GM18505 (cell line): ENCODE data around the gene MTHFSD.

Source experiments
- ATAC-seq: cut with Tn5 transposase; IDR thresholded peaks from one replicate; pipeline ENCODE4 v1.9.1; 2021; ENCODE audit not compliant: unreplicated experiment
- POLR2A ChIP-seq: IDR thresholded peaks from 4 replicates; pipeline ENCODE4 v1.6.1; 2011; ENCODE audit warnings: borderline replicate concordance; ENCODE audit not compliant: insufficient read depth, insufficient read length; ENCODE audit errors: extremely low read depth

The MTHFSD gene

DNA sequence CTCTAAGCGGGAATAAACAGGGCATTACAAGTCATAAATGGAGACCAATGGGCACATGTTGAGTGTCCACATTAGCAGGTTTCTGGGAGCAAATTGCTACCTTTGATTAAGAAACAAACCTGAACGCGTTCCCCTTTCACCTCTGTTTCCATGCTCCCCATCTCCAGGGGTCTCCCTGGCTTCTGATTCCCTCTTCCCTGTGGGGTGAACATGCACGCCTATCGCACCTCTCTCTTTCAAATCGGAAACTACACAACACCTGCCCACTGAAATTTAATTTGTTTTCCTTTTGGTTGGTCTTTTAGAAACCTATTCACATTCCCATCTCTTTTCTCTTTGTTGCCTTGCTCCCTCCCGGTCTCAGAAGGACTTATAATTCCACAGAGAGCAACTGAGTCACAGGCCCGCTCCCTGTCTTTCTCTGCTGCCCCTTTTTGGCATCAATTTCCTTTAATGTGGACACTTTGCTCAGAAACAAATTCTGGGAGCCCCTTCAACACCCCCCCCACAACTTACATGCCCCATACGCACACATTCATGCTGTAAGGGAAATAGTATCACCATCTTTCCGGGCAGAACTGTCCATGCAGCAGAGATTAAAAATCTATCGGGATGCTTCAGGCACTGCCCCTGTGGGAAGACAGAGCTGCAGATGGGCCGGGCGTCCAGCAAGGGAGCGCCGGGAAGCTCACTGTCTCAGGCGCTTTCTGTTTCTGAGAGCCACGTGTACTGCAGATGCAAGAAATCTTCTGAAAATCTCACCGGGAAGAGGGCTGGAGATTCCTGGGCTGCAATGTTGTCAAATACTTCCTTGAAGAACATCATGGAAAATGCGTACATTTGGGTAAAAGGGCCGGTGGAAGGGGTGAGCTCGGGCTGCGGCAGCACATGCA lies 51.9 kb downstream of the MTHFSD start:
- TF ChIP-seq POLR2A = no peak
- no peak for ATAC-seq

DNA sequence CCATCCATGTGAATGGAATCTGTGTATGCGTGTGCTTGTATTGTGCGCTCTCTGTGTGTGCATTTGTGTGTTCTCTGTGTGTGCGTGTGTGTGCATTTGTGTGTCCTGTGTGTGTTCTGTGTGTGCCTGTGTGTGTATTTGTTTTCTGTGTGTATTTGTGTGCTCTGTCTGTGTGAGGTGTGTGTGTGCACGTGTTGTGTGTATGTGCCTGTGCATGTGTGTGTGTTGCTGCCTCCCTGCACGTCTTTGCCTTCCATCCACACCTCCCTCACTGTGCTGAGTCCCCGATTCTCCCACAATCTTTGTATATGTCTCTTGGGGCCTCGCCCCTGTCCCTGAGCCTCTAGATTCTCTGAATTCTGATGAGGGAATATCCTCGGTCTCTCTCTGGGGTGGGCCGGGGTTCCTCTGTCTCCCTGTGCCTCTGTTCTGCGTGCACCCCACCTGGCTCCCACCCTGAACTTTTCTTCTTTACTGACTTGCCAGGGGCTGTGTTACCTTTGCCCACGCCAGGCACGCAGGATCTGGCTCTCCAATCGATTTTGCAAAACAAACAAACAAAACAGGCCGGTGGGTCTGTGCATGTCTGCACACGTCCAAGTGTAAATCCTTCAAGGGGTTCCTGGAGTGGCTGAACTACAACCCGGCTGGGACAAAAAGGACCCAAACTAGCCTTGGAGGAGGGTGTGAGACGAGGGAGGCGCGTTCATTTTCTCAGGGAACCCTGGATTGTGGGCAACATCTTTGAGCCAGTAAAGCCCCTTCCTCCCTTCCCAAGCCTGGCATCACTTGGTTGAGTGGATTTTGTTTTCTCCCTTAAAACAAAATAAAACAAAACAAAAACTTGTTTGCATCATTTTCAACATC lies 52.8 kb downstream of the MTHFSD start:
- no peak for TF ChIP-seq POLR2A
- no peak for ATAC-seq

GRCh38 chr16:86500708-86501510 lies 54.1 kb downstream of the MTHFSD start:
- ATAC-seq = no peak
- TF ChIP-seq POLR2A = no peak

DNA sequence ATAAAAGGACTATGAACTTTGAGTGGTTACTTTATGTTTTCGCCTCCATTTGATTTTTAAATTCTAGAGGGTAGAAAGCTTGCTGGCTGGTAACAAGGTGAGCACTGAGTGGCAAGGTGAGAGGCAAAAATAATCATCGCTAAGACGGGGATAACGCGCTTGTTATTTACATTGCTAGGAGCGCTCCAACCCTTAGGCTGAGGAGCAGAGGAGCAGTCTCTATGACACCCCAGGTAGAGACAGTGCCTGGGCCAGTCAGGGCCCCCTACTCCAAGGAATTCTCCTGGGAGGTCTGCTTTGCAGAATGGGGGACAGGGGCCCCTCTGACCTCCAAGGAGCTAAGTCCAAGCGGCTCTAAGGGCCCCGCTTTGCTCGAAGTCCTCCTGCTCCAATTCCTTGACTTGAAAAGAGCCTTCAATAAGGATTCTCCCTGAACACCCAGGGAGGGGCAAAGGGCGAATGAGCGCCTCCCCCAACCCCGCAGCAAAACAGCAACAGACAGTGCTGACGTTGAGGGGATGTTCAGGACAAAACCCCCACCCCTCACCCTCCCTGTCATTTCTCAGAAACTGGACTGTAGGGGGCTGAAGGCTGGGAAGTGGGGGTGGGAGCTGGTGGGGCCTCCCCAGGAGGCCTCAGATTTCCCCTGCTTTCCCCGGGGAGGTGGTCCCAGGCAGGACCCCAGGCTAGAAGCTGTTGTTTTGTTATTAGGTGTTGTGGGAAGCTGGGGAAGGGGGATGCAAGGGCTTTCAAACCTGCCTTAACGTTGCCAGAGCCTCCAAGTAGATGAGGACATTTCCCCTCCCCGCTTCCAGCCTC lies 54.9 kb downstream of the MTHFSD start:
- TF ChIP-seq POLR2A = no peak
- no peak for ATAC-seq

- no peak for TF ChIP-seq POLR2A
- no peak for ATAC-seq
Observed at GRCh38 chr16:86499440-86499786, 55.6 kb downstream of the MTHFSD start.

GRCh38 chr16:86498671-86499439 lies 56.2 kb downstream of the MTHFSD start:
- no peak for TF ChIP-seq POLR2A

DNA sequence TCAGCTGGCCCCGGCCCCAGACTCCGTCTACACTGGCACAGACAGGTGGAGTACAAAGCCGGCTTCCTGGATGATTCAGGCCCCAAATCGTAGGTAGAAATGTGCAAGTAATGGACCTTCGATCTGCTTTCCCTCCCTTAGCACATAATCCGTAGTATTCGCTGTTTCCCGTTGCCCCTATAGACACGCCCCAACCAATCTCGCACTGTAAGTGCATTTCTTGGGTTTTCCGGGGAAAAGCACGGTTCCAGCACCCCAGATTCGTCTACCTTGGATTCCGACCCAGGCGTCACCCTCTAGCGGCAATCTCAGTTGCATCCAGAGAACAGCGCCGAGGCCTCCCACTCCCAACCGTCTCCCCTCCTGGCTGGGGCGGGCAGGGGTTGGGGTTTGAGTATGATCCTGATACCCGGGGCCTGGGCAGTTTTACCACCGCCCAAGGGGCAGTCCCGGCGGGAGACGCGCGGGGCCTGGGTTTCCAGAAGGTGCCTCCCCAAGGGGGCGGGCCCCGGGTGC lies 56.8 kb downstream of the MTHFSD start:
- no peak for ATAC-seq
- no peak for TF ChIP-seq POLR2A

More at GRCh38 chr16:86498671-86499439, 56.2 kb downstream of the MTHFSD start:
- ATAC-seq = no peak

DNA sequence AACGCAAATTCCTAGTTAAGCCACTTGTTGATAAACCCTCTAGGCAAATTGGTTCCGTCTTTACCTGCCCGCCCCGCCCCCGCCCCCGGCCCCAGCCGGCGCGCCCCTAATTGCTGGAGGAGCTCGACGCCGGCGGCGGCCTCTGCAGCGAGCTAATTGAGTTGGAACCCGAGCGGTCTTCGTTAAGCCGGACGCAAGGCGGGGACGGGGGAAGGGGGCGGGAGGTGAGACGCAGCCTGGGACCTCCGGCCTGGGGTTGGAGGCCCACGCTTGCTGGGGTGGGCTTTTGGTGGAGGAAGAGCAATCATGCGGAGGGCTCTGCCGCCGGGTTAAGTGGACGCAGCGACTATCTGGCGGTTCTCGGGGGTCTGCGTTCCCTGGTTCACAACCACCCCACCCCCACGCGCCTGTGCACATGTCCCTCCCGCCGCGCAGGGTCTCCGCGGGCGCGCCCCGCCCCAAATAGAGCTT lies 57.4 kb downstream of the MTHFSD start:
- no peak for TF ChIP-seq POLR2A
- no peak for ATAC-seq

- no peak for ATAC-seq
- TF ChIP-seq POLR2A = no peak
Observed at GRCh38 chr16:86496929-86497461, 58.0 kb downstream of the MTHFSD start.

DNA sequence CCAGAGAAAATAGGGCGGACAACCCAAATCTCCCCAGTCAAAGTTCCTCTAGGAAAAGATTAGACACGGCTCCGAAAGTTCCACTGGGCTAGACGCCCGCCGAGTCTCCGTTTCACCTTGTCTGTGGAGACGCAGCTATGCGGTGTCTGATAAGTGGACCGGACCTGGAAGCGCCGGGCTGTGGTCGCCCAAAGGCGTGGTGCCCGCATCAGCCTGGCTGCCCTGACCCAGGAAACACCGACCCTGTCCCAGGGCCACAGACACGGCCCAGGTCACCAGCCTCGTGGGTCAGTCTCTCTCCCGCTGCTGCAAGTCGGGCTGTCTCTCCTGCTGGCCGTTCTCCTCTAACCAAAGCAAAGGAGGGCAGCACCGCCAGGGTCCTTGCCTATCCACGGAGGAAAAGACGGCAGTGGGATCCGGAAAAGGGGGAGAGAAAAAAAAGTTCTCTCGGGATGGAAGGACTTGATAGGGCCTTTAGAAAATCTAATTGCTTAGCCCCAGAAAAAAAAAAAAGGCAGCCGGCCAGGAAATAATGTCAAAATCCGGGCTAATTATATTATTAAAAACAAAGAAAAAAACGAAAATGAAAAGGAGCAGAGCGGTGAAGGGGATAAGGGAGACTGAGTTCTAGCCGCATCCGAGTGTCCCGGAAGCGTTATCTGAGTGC lies 58.6 kb downstream of the MTHFSD start:
- ATAC-seq = no peak
- no peak for TF ChIP-seq POLR2A
